Heart left ventricle (tissue), 13 donors: Measurements from ENCODE around the gene JAKMIP3.

Source experiments
- CTCF ChIP-seq, 12 donors: fragments of 200-600 bp; sonication (generic) in 4 of 12; IDR thresholded peaks; one replicate each; pipeline versions ENCODE4 v1.5.0 to v1.8.0; 2018 to 2022; ENCODE audit warnings: antibody characterized with exemption in 12 of 12, mild to moderate bottlenecking in 5 of 12
- POLR2A ChIP-seq, 2 donors: fragments of 450-650 bp; IDR thresholded peaks; one replicate each; pipeline ENCODE4 v1.6.1; 2017; ENCODE audit warnings: antibody characterized with exemption in 2 of 2, mild to moderate bottlenecking in 2 of 2, moderate library complexity in 2 of 2
- donor health status: ischemic (EF 13 %, LVEDD 7.1; RV severe dilation, severe dysfunction).
- donor health status: DM: no; HTN: yes; CAD: no.
- donor health status: DM: no; HTN: no; CAD: no.
- donor health status: ischemic (EF 25% LVEDD 6.9; RV normal size, moderate dysfunction).
- donor health status: ischemic (EF 25% LVEDD 5.7; RV mildly dilated, moderate dysfunction).
- donor health status: ischemic (EF 35%, LVEDD 5.7; RV mildly dilated, moderate dysfunction).
- donor health status: nonischemic (EF 11% LVEDD 7.7; RV severe dilation, severe dysfunction).
- donor health status: DM: yes; HTN: yes; CAD: no.
- donor health status: PGD.
- donor health status: ischemic (EF 29% LVEDD 5.4; RV normal size, mild dysfunction).
- donor health status: nonischemic (EF 23%, LVEDD 6.1; RV moderate dilation, normal function).

- no peak for TF ChIP-seq CTCF (IDR thresholded peaks at IDR 0.05)
- TF ChIP-seq POLR2A (IDR thresholded peaks at IDR 0.05), result no peak
Measured at GRCh38 chr10:132048294-132048667, 17.5 kb upstream of the JAKMIP3 start.
